Measurements from ENCODE around the gene FAF2. TPM values are rescaled to one million over a fixed set of nuclear protein-coding genes. Genes with fewer than 3 reads are reported as not detected.

Gene FAF2
- total RNA-seq, 2 donors from 2014 or later, result 27.3 to 27.7 TPM

DNA sequence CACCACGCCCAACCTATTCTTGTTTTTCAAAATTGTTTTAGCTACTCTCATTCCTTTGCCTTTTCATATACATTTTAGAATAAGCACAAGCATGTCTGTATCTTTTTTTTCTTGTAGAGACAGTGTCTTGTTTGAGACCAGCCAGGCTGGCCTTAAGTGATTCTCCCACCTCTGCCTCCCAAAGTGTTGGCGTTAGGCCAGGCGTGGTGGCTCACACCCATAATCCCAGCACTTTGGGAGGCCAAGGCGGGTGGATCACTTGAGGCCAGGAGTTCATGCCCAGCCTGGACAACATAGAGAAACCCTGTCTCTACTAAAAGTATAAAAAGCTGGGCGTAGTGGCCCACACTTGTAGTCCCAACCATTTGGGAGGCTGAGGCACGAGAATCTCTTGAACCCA, 76.0 kb downstream of the FAF2 start:
- no peak for DNase-seq (ENCODE audit: low spot score)
- intact Hi-C loops (cut with DNase I), result no loop called here

DNA sequence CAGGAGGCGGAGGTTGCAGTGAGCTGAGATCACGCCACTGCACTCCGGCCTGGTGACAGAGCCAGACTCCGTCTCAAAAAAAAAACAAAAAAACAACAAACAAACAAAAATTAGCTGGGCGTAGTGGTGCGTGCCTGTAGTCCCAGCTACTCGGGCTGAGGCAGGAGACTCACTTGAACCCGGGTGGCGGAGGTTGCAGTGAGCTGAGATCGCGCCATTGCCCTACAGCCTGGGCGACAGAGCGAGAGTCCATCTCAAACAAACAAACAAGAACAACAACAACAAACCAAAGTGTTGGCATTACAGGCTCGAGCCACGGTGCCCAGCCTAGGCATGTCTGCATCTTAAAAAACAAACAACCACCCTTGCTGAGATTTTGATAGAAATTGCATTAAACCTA, 76.8 kb downstream of the FAF2 start:
- DNase-seq (ENCODE audit: low spot score), result no peak
- intact Hi-C loops (cut with DNase I), result no loop called here

DNA sequence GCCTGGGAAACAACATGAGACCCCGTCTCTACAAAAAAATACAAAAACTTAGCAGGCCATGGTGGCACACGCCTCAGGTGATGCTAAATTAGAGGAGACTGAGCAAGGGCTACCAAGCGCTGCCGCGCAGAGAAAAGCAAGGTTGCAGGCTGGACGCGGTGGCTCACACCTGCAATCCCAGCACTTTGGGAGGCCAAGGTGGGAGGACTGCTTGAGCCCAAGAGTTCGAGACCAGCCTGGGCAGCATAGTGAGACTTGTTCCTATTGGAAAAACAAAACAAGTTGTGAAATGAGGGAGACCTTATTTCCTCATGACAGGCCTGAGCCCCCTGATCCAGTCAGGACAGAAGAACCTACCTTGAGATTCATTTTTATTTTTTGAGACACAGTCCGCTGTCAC, 77.5 kb downstream of the FAF2 start:
- intact Hi-C loops (cut with DNase I), result no loop called here
- no peak for DNase-seq (ENCODE audit: low spot score)

DNA sequence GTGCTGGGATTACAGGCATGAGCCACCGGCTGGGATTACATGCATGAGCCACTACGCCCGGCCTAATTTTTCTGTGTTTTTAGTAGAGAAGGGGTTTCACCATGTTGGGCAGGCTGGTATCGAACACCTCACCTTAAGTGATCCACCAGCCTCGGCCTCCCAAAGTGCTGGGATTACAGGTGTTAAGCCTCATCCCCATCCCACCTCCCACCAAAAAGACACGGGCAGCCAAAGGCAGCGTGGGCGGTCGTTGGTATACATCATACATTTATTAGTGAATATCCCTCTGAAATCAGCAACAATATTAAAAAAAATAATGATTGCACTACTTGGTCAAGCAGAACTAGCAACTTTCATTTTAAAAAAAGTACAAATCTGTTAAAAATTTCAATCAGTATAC, 78.3 kb downstream of the FAF2 start:
- no peak for DNase-seq (ENCODE audit: low spot score)
- intact Hi-C loops (cut with DNase I), result no loop called here

DNA sequence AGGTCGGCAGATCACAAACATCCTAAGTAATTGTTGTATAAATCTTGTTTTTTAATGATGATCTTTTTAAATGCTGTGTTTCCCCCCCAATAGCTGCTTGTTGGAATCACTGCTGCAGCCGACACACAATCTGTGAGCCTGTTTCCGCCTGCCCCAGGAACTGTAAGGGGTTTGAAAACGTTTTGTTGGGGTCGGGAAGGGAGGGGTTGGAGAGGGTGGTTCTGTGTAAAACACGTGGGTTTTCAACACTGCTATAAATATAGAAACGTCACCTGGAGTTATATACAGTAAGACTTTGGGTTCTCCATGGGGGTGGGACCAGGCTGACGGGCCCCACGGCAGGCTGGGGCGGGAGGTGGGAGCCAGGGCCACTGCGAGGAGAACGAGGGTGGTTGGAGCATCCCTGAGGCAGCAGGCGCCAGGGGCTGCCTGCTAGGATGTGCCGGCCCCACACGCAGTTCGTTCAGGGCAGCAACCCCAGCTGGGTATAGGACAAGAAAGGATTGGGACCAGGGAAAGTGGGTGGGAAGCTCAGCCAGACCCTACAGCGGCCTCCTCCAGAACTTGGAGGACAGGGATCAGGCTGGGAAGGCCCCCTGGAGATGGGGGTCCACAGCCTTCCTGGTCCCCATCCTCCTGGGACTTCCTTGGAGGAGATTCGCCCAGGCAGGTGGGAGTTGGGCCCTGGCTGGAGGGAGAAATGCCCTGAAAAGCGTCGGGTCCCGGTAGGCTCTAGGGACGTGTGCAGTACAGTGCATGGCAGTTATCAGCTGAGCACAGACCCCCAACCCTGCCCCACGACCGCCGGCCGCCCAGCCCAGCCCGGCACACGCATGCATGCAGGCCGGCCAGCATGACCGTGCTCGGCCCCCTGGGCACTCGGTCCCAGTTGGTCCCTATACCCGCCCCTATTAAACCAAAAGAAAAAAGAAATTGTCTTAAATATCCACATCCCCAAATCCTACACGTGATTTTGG, 79.3 kb downstream of the FAF2 start:
- intact Hi-C loops (cut with DNase I), result no loop called here
- DNase-seq (ENCODE audit: low spot score), result peak; percentile 64

DNA sequence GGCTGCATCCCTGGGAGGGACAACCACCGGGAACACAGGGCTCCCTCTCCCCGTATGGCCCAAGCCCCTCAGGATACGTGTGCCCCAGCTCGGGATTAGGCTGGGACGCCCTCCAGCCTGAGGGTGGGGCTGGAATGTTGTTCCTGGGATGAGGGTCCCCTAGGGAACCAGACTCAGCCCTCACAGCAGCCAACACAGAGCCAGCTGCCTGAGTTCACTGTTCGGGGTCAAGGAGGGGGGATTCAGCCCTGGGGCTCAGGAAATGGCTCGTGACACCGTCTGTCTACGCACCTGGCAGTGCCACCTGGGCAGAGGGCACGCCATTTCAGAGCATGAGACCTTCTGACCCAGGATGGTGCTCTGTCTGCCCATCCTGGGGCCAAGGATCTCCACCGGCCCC, 80.1 kb downstream of the FAF2 start:
- intact Hi-C loops (cut with DNase I), result no loop called here
- peak; percentile 49 for DNase-seq (ENCODE audit: low spot score)

DNA sequence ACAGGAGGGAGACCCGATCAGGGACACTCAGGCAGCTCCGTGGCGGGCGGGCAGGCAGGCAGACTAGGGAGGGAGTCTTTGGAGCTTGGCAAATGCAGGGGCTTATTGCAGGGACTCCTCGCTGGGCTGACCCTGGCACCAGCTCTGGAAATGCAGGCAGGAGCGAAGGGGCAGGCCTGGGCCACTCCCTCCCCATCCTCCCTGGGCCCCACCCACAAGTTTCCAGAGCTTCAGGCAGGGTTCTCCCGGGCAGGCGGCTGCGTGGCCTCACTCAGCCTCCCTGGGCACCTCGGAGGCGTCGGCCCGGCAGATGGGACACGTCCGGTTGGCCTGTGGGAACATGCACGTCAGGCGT, 80.6 kb downstream of the FAF2 start:
- peak; percentile 81 for DNase-seq (ENCODE audit: low spot score)
- intact Hi-C loops (cut with DNase I), result no loop called here

DNA sequence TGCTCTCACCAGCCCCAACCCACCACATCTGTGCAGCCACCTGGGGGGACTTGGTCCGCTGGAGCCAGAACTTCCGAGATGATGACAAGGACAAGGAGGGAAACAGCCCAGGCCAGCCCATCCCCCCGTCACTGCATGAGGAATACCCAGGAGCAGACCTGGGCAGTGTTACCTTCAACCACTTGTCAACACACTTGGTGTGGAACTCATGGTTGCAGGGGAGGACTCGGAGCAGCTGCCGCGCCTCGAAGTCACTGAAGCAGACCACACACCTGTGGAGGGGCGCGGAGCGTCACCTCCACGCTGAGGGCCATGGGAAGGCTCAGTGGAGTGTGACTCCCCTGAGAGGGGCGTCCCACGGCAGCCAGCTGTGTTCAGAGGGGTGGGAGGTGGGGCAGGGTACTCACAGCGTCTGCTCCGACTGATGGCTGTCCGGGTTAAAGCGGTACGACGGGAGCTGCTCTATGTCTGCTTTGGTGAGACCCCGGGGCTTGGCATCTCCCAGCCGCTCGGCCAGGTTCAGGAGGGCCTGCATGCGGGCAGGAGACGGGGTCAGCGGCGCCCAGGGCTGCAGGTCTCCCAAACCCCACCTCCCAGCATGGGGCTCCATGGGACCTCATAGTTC, 81.0 kb downstream of the FAF2 start:
- peak; percentile 76 for DNase-seq (ENCODE audit: low spot score)
- intact Hi-C loops (cut with DNase I), result no loop called here

DNA sequence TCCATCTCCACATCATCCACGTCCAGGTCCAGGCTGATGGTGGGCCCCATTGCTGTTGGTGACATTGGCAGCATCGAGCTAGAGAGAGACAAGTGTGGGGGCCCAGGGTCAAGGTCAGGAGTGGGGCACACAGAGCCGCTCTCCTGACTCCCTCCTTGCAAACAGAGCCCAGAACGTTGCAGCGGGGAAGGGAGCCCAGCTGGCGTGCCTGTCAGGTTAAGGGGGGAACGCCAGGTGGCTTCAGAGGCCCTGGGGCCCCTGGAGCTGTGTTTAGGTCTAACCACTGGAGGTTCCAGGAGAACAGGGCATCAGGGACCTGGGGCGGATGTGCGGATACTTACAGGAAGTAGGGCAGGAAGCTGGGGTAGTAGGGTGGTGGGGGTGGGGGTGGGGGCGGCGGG, 81.6 kb downstream of the FAF2 start:
- intact Hi-C loops (cut with DNase I), result loop anchor here (10.0 kb wide), 1 partner anchor 85 kb away; the partner anchor contains the start of gene FAF2 (in 2 of the 2)
- DNase-seq (ENCODE audit: low spot score), result peak; percentile 62

DNA sequence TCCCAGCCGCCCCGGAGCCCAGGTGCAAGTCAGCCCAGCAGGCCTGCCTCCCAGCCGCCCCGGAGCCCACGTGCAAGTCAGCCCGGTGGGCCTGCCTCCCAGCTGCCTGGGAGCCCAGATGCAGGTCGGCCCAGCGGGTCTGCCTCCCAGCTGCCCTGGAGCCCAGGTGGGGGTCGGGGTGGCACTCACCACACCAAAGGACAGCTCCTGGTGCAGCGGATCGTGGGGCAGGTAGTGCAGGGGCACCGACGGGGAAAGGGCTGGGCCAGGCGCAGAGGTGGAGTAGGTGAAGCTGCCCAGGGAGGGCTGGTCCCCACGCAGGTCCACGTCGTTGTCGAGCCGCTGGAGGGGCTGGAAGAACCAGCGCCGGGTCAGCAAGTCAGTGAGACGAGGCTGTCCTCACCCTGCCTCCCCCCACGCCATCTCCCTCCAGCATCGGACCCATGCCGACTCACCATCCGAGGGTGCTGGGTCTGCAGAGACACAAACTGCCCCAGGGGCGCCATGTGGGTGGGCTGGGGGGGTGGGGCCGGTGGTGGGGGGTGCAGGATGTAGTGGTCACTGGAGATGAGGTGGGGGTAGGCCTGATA, 82.3 kb downstream of the FAF2 start:
- intact Hi-C loops (cut with DNase I), result loop anchor here (10.0 kb wide), 1 partner anchor 86 kb away; the partner anchor contains the start of gene FAF2 (in 2 of the 2)
- DNase-seq (ENCODE audit: low spot score), result peak; percentile 74

DNA sequence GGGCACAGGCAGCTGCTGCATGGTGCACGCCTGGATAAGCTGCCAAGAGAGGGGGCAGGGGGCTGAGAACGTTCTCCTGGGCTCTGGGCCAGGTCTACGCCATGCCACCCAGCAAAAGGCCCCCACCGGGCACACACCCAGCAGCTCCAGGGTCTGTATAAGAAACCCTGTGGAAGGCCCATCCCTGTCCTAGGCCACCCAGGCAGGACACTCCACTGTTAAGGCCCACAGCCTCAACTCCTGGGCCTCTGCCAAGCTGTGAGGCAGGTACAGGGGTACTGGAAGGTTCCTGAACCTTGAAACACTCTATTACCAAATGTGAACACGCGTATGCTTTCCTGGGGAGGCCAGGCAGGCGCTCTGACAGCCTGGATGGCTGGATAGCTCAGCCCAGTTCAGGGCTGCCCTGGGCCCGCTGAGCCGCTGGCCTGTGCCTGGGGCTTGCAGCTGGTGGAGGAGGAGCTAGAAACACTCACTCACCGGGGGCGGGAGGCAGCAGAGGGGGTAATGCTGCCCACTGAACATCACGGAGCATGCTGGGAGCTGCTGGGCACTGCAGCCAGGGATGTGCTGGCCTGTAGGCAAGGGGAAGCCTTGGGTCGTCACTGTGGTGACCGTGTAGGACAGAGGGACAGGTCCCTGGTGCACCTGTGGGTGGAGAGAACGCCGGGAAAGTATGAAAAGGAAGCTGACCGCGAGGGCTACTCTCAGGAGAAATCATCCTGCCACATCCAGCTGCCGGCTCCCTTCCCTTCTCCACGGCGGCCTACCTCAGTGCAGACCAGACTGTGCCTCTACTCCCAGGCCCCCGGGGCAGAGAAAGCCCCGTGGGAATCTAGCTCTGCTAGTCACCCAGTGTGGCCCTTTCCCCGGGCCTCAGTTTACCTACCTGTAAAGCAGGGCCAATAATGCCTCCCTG, 83.1 kb downstream of the FAF2 start:
- peak; percentile 63 for DNase-seq (ENCODE audit: low spot score)
- intact Hi-C loops (cut with DNase I), result loop anchor here (10.0 kb wide), 1 partner anchor 86 kb away; the partner anchor contains the start of gene FAF2 (in 2 of the 2)

DNA sequence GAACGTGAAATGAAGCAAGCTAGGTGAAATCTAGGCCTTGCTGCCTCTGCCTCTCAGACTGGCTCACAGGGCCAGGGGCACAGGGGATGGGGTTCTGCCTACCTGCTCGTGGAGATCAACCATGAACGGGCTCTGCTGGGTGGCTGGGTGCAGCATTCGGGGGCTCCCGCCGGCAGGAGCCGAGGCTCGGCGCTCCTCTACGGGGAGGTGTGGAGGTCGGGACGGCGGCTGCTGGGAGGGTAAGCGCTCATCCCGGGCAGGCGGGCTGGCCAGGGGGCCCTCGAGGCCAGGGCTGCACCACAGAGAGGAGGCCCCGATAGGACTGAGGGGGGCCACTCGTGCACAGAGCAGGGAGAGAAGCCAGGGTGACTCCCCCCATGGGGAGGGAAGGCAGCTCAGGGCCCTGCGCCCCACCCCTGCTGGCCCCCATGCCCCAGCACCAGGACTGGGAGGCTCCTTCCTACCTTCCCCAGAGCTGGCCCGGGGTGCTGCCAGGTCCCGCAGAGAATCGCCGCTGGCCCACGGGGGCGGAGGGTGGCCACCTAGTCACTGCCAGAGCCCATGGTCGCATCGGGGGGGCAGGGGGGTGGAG, 83.8 kb downstream of the FAF2 start:
- DNase-seq (ENCODE audit: low spot score), result peak; percentile 72
- intact Hi-C loops (cut with DNase I), result loop anchor here (10.0 kb wide), 1 partner anchor 87 kb away; the partner anchor contains the start of gene FAF2 (in 2 of the 2)

DNA sequence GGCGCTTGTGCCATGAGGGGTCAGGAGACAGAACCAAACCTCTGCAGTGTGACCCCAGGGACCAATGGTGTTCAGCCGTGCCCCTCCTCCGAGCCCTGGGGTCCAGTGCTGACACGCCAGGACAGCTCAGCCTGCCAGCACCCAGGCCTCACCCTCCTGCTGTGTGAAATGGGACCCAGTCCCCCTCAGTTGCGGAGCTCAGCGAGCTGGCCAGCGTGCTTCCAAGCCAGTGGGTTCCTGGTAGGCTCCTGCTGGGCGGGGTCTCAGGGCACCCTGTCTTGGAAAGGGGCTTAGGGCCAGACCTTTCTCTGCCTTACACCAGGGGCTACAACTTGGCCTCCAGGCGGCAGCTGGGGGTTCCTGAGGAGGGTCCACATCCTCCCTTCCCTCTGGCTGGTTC, 84.6 kb downstream of the FAF2 start:
- intact Hi-C loops (cut with DNase I), result loop anchor here (10.0 kb wide), 1 partner anchor 88 kb away; the partner anchor contains the start of gene FAF2 (in 2 of the 2)
- DNase-seq (ENCODE audit: low spot score), result no peak

DNA sequence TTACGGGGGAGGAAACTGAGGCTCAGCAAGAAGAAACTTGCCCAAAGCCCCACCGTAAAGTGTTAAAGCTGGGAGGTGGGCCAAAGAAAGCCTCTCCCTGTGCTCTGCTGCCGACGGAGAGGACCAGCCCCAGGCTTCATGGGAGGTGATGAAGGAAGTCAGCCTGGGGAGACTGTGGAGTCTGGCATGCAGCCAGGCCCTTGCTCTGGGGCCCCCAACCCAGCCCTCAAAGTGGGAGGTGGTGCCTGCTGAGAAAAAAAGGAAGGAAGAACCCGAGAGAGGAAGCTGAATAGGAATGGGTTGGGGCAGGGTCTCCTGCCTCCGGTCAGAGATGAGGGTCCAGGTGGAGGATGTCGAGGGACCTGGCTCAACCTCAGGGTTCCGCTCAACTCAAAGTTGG, 85.2 kb downstream of the FAF2 start:
- intact Hi-C loops (cut with DNase I), result loop anchor here (10.0 kb wide), 1 partner anchor 89 kb away; the partner anchor contains the start of gene FAF2 (in 2 of the 2)
- DNase-seq (ENCODE audit: low spot score), result no peak

DNA sequence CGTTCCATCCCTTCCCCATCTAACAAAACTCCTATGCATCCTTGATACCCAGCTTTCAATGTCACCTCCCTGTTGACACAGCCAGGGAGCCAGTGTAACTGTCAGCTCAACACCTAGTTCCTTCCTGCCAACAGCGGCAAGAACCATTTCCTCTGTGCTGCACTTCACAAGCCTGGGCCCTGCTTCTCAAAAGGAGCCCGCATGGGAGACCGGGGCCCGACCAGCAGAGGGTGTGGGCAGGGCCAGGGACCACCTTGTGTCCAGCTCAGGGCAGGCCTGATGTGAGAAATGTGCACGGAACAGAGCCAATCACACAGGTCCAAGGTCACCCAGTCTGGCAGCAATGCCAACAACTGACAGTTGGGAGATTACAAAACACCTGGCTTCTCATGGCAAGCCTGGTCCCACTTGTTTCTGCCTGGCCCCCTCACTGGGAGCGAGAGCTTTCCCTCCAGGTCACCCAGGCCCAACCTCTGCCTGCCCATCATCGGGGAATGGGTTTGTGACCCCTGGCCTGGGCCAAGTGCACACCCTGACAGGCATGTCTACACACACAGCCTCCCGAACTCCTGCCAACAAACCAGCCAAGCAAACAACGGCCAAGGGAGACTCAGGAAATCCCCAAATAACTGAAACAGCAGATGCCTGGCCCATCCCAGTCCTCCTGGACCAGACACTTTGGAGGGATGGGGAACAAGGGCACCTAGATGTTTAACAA, 85.9 kb downstream of the FAF2 start:
- no peak for DNase-seq (ENCODE audit: low spot score)
- intact Hi-C loops (cut with DNase I), result loop anchor here (10.0 kb wide), 1 partner anchor 89 kb away; the partner anchor contains the start of gene FAF2 (in 2 of the 2)

DNA sequence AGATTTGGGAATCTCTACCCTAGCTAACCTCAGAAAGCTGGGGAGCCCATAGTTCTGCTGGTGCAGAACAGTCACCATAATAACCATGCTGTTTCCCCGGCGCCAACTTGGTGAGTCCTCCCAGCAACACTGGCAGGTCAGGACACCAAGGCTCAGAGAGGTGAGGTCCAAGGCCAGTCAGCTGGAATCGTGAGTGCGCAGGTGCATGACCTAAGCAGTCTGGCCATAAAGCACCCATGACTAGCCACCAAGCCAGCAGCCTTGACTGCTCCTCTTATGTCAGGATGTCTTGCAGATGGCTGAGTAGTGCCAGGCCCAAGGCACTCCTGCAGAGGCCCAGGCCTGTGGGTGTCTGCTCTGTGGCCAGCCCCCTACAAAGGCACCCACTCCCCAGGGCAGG, 86.5 kb downstream of the FAF2 start:
- DNase-seq (ENCODE audit: low spot score), result no peak
- intact Hi-C loops (cut with DNase I), result loop anchor here (5.0 to 10.0 kb wide), 2 partner anchors 90 to 498 kb away; partner anchors contain the start of gene FAF2 (in 2 of the 2)

DNA sequence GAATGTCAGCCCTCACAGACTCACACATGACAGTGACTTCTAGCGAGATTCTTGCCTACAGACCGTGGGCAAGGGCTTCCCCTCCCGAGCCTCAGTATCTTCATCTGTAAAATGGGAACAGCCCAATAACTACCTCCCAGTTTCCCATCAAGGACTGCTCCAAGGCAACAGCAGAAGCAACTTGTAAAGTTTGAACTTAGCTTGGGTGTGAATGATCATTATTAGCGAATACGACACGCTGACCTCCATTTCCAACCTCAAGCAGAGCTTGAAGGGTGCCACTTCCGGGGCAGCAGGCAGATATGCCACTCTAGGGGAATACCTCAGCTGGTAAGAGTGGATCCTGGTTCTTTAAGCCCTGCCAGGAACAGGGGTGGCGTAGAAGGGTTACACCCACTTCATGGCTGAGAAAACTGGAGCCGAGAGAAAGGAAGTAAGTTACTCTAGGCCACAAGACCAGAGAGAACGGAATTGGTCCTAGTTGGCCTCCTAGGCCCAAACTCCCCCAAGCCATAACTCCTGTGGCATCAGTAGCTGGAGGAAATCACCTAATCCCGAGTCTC, 87.0 kb downstream of the FAF2 start:
- intact Hi-C loops (cut with DNase I), result loop anchor here (5.0 to 10.0 kb wide), 2 partner anchors 90 to 497 kb away; partner anchors contain the start of gene FAF2 (in 2 of the 2)
- DNase-seq (ENCODE audit: low spot score), result no peak
